CD4-positive, alpha-beta T cell treated with Interleukin-21 for 1 hour (primary cell): ENCODE measurements around the gene KCNK3.

Experiments used
- DNase-seq: peaks from one replicate; pipeline ENCODE4 v3.0.0-alpha.2; 2020

The KCNK3 gene

DNA sequence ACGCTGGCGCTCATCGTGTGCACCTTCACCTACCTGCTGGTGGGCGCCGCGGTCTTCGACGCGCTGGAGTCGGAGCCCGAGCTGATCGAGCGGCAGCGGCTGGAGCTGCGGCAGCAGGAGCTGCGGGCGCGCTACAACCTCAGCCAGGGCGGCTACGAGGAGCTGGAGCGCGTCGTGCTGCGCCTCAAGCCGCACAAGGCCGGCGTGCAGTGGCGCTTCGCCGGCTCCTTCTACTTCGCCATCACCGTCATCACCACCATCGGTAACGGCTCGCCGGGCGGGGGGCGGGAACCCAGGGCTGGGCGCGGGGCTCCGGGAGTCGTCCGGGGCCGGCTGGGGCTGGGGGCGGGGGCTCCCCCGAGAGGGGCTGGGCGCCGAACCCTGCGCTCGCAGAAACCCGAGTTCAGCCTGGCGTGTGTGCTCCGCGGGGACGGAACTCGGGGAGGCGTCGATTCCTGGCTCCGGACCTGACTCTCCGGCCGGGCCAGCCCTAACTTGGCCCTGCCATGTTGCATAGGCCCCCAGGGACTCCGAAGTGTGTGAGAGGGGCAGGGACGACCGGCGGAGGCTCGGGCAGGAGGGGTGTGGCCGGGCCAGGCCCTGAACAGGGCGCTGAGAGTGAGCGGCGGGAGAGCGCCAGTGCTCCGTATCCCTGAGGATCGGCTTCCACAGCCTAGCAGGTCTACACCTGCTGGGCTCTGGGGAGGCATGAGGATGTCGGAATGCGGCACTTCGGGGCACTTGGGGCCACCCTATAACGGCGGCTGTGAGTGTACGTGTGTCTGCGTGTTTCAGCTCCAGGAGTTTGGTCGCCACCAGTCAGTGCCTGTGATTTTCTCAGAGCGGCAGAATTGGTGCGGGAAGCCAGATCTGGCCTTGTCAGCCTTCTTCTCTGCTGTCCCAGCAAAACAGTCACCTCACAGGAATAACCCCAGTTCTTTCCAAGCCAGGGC lies 651 bp downstream of the KCNK3 start:
- no peak for DNase-seq

DNA sequence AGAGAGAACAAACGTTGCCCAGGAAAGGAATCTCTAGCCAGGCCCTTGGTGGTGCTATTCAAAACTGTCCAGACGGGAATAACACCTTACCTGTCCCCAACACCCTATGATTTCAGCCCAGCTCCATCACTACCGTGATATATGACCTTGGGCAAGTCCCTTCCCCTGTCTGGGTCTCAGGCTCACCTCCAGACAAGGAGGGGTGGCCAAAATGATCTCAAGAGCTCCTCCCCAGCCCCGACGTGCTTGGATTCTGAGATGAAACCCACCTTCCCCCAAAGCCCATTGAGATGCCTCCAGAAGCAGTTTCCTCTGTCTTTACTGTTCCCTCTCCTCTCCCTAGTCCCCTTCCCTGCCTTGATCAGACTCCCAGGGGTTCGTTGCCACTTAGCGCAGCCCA lies 1.5 kb downstream of the KCNK3 start:
- DNase-seq, result no peak

DNA sequence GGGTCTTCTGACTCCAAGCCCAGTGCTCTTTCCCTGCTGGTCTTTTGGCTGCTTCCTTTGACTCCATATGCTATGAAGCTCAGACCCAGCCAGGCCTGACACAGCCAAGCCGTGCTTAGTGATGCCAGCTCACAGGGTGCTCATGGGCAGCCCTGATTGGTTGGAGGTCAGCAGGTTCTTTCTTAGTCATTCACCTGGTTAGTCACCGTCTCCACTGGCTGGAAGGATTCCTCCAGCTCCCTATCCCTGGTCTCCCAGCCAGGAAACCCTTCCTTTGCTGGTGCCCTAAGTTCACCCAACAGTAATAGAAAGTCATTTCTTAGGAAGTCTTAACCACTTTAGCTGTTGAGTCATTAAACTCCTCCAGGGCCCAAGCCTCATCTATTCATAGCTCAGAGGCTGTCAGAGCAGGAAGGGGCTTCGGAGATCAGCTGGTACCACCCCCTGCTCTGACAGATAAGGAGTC lies 3.9 kb downstream of the KCNK3 start:
- DNase-seq, result no peak

DNA sequence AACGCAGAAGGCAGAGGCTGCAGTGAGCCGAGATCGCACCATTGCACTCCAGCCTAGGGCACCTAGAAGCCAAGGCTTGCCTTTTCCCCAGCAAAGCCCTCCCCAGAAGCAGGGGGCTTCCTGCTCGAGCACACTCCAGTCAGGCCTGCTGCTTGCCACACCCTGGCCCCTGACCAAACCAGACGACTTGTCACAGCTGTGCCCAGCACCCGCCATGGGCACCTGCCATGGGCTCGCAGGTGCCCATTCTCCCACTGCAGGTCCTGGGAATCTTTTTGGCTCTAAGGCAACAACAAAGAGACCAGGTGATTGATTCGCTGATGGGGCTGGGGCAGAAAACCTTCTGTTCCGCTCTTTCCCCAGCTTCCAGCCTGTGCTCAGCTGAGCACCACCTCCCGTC lies 4.9 kb downstream of the KCNK3 start:
- no peak for DNase-seq

DNA sequence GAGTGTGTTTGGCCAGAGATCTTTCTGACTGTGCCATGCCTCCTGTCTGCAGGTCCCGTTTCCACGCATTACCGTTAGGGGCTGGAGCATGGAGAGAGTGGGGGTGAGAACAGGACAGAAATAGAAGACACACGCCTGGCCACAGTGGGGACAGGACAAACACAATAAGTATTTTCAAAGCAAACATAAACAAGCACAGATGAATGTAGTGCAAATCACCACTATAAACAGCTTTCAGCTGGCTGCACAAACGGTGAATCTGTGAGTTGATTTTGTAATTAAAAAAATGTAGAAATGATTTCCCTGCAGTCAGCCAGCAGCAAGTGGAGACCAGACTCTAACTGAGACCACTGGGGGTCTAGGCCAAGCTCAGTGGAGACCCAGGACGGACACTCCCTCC lies 6.8 kb downstream of the KCNK3 start:
- DNase-seq, result no peak

DNA sequence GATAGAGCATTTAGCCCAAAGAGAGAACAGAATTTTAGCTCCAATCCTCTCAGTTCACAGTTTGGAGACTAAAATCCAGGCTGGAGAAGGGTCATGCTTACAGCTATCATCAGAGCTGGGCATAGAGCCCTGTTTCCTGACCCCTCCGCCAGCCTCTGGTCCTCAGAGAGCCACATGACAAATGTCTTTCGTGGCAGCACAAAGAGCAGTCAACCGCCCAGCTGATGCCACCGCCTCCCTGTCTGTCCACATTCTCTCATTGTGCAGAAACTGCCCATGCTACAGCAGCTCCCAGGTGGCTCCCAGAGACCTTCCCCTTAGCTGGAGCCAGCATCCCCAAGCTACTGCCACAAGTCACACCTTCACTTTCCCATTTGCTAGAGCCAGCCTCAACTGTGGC lies 7.6 kb downstream of the KCNK3 start:
- DNase-seq, result no peak

DNA sequence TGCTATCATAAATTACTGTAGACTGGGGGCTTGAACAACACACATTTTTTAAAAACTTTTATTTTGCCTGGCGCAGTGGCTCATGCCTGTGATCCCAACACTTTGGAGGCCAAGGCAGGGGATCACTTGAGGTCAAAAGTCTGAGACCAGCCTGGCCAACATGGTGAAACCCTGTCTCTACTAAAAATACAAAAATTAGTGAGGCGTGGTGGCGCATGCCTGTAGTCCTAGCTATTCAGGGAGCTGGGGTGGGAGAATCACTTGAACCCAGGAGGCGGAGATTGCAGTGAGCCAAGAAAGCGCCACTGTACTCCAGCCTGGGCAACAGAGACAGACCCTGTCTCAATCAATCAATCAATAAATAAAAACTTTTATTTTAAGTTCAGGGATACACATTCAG lies 9.1 kb downstream of the KCNK3 start:
- no peak for DNase-seq

DNA sequence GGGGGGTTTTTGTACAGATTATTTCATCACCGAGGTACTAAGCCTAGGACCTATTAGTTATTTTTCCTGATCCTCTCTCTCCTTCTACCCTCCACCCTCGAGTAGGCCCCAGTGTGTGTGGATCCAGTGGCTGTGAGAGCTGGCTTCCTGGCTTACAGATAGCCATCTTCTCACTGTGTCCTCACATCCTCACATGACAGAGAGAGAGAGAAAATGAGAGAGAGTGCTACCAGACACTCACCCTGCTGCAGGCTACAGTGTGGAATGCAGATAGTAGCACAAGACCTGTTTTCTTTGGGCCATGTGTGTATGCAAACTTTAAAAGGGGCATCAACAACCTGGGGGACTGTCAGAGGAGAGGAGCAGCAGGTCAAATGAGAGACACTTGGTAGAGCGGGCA lies 9.5 kb downstream of the KCNK3 start:
- no peak for DNase-seq

DNA sequence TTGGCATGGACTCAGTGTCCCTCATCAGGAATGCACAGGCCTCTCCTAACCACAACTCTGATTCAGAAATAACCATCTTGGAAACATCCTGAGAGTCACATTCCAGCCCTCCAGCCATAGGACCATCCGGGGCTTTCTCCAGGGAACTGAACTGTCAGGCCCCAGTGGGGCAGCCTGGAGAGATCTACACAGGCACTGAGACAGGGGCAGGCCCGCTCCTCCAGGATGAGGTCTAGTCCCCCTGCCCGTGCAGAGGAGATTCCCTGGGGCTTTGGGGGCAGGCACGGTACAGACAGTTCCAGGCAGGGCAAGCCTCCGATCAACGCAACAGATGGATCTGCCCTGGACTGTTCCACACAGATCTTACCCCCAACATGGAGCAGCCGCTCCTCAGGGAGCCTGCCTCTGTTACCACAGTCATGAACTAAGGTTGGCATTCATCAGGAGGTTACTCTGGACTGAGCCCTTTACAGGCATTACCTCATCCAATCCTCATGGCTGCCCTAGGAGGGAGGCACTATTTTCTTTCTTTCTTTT lies 12.0 kb downstream of the KCNK3 start:
- no peak for DNase-seq

DNA sequence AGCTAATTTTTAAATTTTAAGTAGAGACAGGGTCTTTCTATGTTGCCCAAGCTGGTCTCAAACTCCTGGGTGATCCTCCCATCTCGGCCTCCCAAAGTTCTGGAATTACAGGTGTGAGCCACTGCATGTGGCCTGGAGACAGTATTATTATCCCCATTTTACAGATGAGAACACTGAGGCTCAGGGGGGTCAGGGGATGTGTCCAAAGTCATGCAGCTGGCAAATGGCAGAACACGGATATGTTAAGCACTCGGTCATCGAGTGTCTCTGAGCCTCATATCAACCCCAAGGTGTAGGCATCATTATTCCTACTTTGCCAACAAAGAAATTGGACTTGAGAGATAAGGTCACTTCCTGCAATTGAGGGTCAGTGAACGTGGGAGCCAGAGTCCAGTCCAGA lies 12.6 kb downstream of the KCNK3 start:
- no peak for DNase-seq

DNA sequence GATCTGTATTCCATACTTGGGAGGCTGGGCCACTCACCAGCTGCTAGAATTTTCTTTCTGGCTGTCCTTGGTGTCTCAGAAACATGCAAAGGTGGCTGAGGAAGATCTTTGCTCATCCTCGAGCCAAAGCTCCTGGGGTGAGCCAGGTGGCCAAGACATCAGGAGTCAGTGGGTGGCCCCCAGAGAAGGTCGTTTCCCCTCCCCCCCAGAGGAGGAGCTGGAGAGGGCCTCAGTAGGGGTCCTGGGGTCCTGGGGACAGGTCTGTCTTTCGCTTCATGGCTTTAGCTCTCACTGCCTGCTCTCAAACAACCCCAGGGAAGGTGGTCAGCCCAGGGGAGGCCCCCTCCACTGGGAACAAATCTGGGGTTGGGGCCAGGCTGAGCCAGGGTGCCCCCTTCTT lies 13.6 kb downstream of the KCNK3 start:
- no peak for DNase-seq

DNA sequence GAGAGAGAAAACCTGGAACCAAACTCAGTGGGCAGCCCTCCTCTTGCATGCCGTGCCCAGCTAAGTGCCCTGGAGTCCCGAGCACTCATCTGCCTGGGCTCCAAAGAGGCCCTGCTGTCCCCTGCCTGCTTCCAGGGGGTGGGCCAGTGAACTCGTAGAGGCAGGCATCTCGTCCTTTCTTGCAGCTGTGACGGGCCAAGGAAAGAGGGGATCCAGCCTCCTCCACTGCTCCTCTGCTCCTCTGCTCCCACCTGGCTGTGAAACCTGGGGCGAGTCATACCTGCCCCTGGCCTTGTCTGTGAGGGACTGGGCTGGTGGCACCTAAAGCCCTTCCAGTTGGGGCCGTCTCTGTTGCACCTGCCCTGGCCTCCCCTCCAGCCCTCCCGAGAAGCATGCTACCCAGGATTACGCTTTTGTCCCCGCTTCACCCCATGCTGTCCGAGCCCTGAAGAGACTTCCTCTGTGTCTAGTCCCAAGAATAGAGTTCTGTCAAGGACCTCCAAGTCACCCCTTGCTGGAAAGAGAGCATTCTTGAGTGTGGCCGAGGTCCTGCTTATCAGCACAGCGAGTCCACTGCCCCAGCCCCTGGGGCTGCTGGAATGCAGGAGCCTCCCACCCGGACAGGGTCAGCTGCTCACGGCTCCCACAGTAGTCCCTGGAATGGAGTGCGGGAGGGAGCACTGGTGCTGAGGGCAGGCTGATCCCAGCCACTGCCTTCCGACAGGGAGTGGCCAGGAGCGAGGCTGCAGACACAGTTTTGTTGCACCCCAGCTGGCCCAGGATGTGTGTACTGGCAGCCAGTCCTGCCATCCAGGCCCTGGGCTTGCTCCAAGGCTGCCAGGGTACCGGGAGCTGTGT lies 14.3 kb downstream of the KCNK3 start:
- no peak for DNase-seq

DNA sequence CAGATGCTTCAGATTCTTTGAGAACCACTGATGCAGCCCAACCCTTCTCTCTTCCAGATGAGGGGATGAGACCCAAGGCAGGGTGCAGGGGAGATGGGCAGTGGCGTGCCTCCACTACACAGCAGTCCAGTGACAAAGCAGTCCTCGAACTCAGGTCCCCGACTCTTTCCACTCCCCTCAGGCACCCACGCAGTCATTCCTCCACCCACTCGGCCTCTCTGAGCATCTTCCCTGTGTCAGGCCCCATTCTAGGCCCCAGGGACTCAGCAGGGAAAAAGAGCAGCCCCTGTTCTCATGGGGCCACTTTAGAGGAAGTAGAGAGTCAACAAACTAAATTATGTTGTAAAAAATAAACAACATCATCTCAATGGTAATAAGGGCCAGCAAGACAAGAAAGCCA lies 15.2 kb downstream of the KCNK3 start:
- no peak for DNase-seq

DNA sequence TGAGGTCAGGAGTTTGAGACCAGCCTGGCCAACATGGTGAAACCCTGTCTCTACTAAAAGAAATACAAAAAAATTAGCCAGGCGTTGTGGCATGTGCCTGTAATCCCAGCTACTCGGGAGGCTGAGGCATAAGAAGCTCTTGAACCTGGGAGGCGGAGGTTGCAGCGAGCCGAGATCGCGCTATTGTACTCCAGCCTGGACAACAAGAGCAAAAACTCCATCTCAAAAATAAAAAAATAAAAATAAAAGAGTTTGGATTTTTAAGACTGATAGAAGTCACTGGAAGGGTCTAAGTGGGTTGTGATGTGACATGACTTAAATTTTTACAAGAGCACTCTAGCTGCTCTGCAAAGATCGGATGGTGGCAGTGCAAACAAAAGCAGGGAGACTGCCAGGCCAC lies 15.9 kb downstream of the KCNK3 start:
- no peak for DNase-seq

DNA sequence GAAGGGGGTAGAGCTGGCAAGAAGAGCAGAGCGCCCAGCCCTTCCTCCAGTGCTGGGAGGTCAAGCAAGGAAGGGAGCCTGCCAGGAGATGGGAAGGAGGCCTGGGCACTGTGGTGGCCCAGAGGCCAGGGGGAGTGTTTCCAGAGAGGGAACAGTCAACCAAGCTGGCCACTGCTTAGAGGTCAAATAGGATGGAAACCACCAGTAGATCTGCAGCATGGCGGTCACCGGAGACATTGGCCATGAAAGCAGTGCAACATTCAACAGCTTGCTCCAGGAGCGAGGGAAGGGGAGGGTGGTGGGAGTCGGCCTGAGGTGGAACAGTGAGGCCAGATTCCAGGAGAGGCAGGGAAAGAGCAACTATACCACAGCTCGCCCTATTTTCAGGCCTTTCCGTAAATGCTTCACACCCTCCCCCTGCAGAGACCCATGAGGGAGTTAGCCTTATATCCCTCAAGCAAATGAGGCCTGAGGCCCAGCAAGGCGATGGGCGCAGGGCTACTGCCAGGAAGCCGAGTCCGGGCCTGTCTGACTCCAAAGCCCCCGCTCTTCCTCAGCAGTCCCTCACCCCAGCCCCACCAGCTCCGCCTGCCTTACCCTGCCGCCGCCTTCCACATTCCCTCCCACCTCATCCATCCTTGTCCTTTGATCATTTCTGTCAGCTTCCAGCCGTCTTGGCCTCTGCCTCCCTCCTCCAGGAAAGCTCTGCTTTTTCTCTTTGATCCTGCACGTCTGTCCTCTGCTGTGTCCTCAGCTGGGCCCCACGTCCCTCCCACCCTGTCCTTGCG lies 17.0 kb downstream of the KCNK3 start:
- no peak for DNase-seq

DNA sequence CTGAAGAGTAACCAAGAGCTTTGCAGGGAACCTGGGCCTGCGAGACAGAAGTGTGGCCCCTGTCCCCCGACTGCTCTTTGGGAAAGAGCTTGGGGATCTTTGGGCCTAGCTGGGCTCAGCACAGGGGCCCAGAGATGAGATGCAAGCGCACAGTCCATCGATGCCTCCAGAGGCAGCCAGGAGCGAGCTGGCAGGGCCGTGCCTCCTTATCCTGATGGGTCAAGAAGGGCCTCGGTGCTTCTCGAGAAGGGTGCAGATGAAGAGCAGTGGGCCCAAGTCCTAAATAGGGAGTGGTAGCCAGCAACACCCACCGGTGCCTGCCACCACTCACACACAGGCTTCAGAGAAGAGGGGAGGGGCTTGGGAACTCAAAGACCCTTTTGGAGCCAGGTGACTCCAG lies 17.6 kb downstream of the KCNK3 start:
- DNase-seq, result no peak

DNA sequence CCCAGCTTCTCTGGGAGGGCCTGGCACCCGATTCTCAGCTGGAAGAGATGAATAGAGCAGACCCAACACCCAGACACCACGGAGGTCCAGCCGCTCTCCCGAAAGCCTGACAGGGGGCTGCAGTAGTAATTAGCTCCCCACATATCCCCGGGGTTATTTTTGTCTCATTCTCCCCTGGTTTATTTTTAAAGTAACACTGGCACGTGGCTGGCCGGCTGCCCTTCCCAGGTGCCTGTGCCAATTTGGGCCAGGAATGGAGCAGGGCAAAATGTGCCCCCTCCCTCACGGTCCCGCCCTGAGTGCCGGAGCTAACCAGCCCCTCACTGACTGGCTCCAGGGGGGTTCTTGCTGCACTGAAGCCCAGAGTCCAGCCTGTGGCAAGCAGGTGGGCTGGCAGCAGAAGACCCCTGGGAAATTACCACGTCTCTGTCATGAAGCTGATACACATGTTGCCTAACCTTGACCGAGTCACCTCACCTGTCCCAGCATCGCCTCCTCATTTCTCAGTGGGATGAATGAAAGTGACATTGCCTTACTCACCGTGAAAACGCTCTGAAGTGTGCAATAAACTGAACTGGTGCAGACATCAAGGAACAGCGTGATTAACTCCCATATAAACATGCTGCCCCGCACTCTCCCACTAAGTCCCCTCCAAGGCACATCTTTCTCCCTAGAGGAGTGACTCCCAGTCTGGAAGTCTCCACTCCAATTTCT lies 18.4 kb downstream of the KCNK3 start:
- DNase-seq, result no peak

DNA sequence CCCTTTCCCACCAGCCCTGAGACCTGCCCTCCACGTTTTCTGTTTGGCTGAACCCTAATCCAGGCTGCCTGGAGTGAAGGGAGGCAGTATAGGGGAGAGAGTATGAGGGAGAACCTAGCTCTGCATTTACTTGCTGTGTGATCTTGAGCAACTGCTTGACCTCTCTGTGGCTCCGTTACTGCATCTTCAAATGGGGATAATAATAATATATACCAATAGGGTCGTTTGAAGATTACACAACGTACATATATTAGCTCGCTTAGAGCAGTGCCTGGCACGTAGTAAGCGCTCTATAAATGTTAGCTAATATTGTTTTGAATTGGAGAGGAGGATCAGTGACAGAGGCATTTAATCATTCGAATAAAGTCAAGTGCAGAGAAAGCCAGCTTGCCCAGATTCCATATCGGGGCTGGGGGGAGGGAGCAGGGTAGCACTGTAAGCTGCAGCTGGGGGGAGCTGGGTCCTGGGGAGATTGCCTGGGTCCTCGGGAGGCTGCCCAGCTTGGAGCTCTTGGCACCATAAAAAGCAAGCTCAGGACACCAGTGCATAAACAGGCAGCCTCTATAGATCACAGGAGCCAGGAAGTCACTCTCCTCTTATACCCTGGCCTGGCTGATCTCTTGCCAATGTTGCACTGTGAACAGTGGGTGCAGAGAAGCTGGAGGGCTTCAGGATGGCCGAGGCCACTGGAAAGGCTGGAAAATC lies 19.1 kb downstream of the KCNK3 start:
- DNase-seq, result no peak

DNA sequence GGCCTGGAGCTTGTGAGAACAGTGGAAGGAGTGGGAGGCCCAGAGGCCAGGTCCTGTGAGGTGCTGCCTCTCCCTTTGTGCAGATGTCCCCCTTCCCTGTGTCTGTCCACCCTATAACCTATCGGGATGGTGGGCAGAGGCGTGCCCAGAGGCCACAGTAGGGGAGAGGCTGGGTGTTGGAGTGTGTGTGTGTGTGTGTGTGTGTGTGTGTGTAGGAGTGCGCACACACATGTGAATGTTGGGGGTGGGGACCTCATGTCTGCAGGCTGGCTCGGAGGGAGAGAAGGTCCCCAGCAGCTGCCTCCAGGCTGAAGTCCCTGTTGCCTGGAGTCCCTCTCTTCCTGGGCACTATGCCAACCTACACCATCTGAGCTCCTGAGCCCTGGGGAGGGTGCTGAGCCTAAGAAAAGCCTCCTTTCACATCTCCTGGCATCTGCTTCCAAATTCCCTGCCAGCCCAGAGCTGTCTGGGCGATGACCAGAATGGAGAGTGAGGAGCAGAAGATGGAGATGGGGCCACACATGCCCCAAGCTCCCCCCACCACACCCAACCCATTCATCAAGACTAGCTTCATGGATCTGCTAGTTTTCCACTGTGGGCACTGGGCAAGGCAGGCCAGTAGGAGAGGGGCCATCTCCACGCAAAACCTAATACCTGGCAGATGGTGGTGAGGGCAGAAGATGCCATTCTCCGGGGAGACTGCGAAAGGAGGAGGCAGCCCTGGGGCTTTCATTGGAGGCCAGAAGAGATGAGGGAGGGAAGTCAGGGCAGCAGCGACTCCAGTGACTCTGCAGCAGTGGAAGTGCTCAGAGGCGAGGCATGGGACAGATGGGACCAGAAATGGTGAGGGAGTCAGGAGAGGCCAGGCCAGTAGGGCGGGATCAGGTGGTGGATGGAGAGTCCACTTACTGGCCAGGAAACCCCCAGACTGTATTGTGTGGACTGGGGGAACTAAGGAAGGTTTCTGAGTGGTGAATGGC lies 20.3 kb downstream of the KCNK3 start:
- DNase-seq, result no peak
